Effector memory CD8-positive, alpha-beta T cell (primary cell): ENCODE data around the gene DEPDC4.
A peak's percentile ranks its signal among the peaks of the same experiment; 100 is the strongest.
"Not testable (repeated sequence)": the region's sequence is repeated elsewhere in the genome, so short reads cannot be mapped to it uniquely, and the experiment has no call there.

Experiments used
- ATAC-seq: fragments of 150-1000 bp; cut with Tn5 transposase; replicated peaks from 2 replicates; pipeline ENCODE4 v1.10.0; 2021; ENCODE audit warnings: mild to moderate bottlenecking, moderate library complexity
- DNase-seq, 3 experiments: peaks; one replicate each; pipeline ENCODE4 v3.0.0; 2021
- H3K27ac Mint-ChIP-seq, 2 donors: one replicate each; pipeline ENCODE4 v1.8.0; 2022; ENCODE audit warnings: mild to moderate bottlenecking in 2 of 2, mixed read lengths in 2 of 2, moderate library complexity in 2 of 2
- H3K27me3 Mint-ChIP-seq, 2 donors: one replicate each; pipeline ENCODE4 v1.8.0; 2022; ENCODE audit warnings: mixed read lengths in 2 of 2
- H3K36me3 Mint-ChIP-seq: one replicate; pipeline ENCODE4 v1.8.0; 2022; ENCODE audit warnings: mild to moderate bottlenecking, moderate library complexity, mixed read lengths; ENCODE audit not compliant: insufficient read depth
- H3K4me1 Mint-ChIP-seq, 2 donors: one replicate each; pipeline ENCODE4 v1.8.0; 2022; ENCODE audit warnings: low read depth in 2 of 2, mixed read lengths in 2 of 2
- H3K4me3 Mint-ChIP-seq, 2 donors: one replicate each; pipeline ENCODE4 v1.8.0; 2022; ENCODE audit warnings: mild to moderate bottlenecking in 2 of 2, mixed read lengths in 2 of 2, moderate library complexity in 2 of 2
- H3K9me3 Mint-ChIP-seq, 2 donors: one replicate each; pipeline ENCODE4 v1.8.0; 2022; ENCODE audit warnings: mixed read lengths in 2 of 2

Gene DEPDC4

DNA sequence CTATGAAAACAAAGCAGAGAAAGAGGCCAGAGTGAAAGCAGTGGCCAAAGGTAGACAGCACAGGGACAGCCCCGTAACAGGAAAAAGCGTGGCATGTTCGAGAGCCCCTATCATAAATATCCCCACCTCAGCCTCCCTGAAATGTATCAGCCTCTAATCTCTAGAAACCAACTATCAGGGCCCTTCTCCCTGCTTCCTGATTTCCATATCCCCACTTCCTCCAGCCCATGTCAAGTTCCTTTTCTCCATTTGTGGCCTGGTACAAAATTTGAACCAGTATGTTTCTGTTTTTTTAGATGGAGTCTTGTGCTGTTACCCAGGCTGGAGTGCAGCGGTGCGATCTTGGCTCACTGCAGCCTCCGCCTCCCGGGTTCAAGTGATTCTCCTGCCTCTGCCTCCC lies 16.9 kb downstream of the DEPDC4 start:
- no peak for ATAC-seq
- Mint-ChIP-seq H3K4me3 (no peak overlapping the region), H3K27ac (no peak overlapping the region), H3K27me3 (no peaks in the 10 kb centered on the region), H3K4me1 (no peaks in the 10 kb centered on the region), H3K36me3 (no peaks in the 10 kb centered on the region), H3K9me3 (no peaks in the 10 kb centered on the region)
- no peak for DNase-seq

DNA sequence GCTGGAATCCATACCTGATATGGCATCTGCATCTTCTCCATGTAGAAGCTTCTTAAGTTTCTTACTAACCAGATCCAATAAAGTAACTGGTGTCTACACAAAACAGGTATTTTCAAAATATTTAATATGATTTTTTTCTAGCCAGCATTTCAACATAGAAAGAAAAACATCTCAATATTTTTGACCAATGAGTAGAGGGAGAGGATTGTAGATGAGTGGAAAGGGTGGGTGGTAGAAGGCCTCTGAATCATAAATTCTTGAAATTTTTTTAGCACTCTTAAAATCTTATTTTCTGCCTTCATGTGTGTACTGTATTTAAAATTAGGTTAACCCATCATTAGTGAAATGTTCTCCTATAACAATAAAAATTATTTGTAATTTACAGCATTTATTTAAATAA lies 18.0 kb downstream of the DEPDC4 start:
- Mint-ChIP-seq H3K27me3 (no peaks in the 10 kb centered on the region), H3K4me3 (no peak overlapping the region), H3K27ac (no peak overlapping the region), H3K4me1 (no peaks in the 10 kb centered on the region), H3K36me3 (no peaks in the 10 kb centered on the region), H3K9me3 (no peaks in the 10 kb centered on the region)
- DNase-seq (no peak), ATAC-seq (no peak)

DNA sequence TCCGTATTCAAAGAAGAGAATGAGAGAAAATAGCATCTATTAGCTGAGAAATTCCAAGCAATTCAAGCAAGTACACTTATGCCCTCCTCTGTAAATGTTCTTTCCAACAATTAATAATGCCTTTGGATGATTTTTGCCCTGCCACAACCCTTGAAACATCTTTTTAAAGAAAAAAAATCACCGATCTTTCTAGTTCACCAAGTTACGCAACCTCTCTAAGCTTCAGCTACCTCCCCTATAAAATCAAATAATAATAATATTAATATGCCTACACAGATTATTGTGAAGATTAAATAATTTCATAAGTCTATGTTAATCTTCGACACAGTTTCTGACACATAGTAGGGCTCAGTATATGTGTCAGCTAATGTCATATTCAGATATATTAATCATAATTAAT lies 19.1 kb downstream of the DEPDC4 start:
- Mint-ChIP-seq H3K36me3 (no peaks in the 10 kb centered on the region), H3K4me1 (no peaks in the 10 kb centered on the region), H3K27me3 (no peaks in the 10 kb centered on the region), H3K9me3 (no peaks in the 10 kb centered on the region), H3K4me3 (no peak overlapping the region), H3K27ac (no peak overlapping the region)
- DNase-seq, result no peak
- ATAC-seq, result no peak

DNA sequence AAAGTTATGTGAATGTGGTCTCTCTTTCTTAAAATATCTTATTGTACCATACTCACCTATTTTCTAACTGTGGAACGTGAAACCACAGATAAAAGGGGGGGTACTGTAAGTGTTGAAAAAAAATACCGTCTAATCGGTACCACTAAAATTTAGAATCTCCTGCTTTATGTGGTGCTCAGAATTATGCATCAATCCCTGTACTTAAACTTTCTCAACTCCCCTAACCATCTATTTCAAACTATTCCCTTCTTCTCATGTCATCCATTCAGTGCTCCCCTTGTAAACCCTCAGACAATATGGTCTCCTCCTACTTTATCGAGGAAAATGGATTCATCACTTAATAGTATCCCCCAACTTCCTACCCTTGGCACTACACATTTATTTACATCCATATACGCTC lies 23.7 kb downstream of the DEPDC4 start:
- Mint-ChIP-seq H3K27me3 (no peaks in the 10 kb centered on the region), H3K9me3 (no peaks in the 10 kb centered on the region), H3K36me3 (no peaks in the 10 kb centered on the region), H3K4me3 (no peak overlapping the region), H3K4me1 (no peaks in the 10 kb centered on the region), H3K27ac (no peak overlapping the region)
- DNase-seq (no peak), ATAC-seq (no peak)

DNA sequence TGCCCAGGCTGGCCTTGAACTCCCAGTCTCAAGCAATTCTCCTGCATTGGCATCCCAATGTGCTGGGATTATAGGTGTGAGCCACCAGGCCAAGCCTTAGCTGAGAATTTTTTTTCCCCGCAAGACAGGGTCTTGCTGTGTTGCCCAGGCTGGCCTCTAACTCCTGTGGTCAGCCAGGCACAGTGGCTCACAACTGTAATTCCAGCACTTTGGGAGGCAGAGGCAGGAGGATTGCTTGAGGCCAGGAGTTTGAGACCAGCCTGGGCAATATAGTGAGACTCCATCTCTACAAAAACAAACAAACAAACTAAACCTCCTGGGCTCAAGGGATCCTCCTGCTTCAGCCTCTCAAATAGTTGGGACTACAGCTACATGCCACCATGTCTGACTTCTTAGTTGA lies 27.3 kb downstream of the DEPDC4 start:
- no peaks in the 10 kb centered on the region for H3K27me3 Mint-ChIP-seq
- no peaks in the 10 kb centered on the region for H3K4me1 Mint-ChIP-seq
- no peaks in the 10 kb centered on the region for H3K36me3 Mint-ChIP-seq
- H3K27ac Mint-ChIP-seq, result no peak overlapping the region
- no peak for DNase-seq
- no peak overlapping the region for H3K4me3 Mint-ChIP-seq
- no peaks in the 10 kb centered on the region for H3K9me3 Mint-ChIP-seq
- no peak for ATAC-seq

DNA sequence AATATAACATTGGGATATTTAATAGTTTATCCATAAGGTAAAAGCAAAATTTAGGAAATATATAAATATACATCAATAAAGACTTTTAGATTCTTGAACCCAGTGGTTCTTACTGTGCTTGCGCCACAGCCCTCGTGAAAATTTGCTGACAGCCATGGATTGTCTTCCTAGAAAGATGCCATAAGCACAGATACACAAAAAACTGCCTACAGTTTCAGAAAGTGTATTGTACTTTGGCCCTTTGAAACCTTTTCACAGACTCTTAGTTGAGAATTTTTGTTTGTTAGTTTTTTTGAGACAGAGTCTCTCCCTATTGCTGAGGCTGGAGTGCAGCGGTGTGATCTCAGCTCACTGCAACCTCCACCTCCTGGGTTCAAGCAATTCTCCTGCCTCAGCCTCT lies 28.1 kb downstream of the DEPDC4 start:
- Mint-ChIP-seq H3K9me3 (no peaks in the 10 kb centered on the region), H3K36me3 (no peaks in the 10 kb centered on the region), H3K27ac (no peak overlapping the region), H3K4me1 (no peaks in the 10 kb centered on the region), H3K4me3 (no peak overlapping the region), H3K27me3 (no peaks in the 10 kb centered on the region)
- DNase-seq, result no peak
- no peak for ATAC-seq

DNA sequence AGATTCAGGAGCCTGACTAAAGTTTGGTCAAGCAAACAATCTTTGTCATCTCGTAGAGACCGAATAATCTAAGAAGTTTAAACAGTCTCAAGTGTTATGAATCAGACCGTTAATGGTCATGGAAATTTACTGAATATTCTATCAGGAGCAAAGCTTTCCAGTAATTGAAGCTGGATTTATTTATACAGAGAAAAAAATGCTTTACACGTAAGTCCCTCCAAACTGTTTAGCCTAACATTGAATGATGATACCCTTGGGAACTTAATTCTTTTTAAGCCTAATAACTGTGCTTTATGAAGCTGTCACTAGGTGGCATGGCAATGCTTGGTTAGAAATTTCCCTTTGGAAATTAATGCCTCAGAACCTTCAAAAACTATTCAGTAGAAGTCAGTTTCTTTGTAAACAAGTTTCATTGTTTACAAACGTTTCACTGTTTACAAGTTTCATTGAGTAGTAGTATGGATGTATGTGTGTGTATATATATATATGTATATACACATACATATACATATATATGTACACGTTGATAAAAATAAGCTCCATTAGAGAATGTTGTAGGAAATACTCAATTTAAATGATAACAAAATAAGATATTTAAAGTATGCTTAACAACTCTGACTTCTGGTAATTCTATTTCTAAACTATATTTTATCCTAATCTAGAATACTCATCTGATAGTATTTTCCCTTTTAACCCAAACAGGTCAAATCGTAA lies 32.1 kb downstream of the DEPDC4 start:
- Mint-ChIP-seq H3K36me3 (no peaks in the 10 kb centered on the region), H3K9me3 (no peaks in the 10 kb centered on the region), H3K27ac (no peak overlapping the region), H3K27me3 (no peaks in the 10 kb centered on the region), H3K4me3 (no peak overlapping the region), H3K4me1 (no peaks in the 10 kb centered on the region)
- ATAC-seq (no peak), DNase-seq (peak in 1 of 3 experiments; percentile 3)

DNA sequence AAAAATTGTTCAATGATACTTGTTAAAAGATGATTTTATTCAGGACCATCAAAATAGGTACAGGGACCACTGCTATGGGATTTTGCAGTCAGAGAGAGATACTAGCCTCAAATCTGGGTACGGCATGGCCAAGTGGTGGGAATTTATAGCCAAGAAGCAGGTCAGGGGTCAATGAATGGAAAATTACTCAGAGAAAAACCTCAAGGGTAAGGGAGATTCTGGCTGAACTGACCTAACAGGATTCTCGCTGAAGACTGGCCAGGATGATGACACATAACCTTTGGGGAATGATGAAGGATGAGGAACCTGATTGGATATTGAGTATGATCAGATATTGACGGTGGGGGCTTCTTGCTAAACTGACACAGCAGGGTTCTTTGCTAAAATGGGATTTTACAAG lies 32.7 kb downstream of the DEPDC4 start:
- no peak overlapping the region for H3K27ac Mint-ChIP-seq
- no peak for DNase-seq
- H3K9me3 Mint-ChIP-seq, result no peaks in the 10 kb centered on the region
- no peaks in the 10 kb centered on the region for H3K36me3 Mint-ChIP-seq
- H3K4me1 Mint-ChIP-seq, result no peaks in the 10 kb centered on the region
- no peak overlapping the region for H3K4me3 Mint-ChIP-seq
- no peaks in the 10 kb centered on the region for H3K27me3 Mint-ChIP-seq
- no peak for ATAC-seq

DNA sequence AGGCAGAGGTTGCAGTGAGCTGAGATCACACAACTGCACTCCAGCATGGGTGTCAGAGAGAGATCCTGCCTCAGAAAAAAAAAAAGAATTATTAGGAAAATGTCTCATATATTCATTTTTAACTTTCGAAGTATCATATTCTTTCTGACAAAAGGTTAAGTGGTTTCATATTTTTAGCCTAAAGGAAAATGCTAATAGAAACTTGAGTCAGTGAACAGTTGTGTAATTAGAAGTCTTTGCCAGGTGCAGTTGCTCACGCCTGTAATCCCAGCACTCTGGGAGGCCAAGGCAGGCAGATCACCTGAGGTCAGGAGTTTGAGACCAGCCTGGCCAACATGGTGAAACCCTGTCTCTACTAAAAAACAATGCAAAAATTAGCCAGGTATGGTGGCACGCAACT lies 35.0 kb downstream of the DEPDC4 start:
- H3K36me3 Mint-ChIP-seq, result not testable (repeated sequence)

DNA sequence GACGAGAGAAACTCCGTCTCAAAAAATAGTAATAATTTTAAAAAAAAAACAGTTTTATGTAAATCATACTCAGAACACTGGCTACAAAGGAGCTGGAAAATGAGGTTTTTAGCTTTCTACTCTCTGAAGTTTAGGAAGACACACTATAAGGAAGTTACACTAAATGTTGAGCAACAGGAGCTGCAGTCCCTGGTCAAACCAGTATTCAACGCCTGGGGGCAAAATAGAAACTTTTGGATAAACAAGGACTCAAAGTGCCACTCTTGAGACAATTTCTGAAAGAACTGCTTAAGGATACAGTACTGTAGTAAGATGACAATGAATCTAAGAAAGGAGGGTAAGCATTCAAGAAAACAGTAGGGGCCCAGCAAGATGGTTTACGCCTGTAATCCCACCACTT lies 37.0 kb downstream of the DEPDC4 start:
- Mint-ChIP-seq H3K27ac (no peak overlapping the region), H3K27me3 (no peaks in the 10 kb centered on the region)

More for the DNA sequence above, 35.0 kb downstream of the DEPDC4 start:
- not testable (repeated sequence) for H3K27ac Mint-ChIP-seq, H3K27me3 Mint-ChIP-seq, ATAC-seq, H3K9me3 Mint-ChIP-seq, DNase-seq, H3K4me1 Mint-ChIP-seq, H3K4me3 Mint-ChIP-seq

DNA sequence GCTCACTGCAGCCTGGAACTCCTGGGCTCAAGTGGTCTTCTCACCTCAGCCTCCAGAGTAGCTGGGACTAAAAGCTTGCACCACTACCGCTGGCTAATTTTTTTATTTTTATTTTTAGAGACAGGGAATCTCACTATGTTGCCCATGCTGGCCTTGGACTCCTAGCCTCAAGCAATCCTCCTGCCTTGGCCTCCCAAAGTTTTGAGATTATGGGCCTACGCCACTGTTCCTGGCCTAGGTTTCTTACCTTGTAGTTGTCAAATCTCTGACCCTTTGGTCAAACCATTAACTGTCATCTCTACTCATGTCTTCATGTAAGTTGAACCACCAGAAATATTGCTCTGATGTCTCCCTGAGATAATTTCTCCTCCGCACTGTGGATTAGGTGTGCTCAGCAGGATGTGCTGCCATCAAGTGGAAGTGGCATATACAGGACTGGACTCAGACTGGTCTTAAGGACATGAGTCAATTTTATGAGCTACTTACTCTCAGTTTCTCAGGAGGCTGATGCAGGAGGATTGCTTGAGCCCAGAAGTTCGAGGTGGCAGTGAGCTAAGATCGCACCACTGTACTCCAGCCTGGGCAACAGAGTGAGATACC lies 37.7 kb downstream of the DEPDC4 start:
- H3K9me3 Mint-ChIP-seq, result no peaks in the 10 kb centered on the region
- DNase-seq, result no peak
- no peak overlapping the region for H3K27ac Mint-ChIP-seq
- no peaks in the 10 kb centered on the region for H3K27me3 Mint-ChIP-seq
- no peak overlapping the region for H3K4me3 Mint-ChIP-seq
- no peak for ATAC-seq
- H3K36me3 Mint-ChIP-seq, result peaks cover 18% of the 10 kb centered on the region
- no peaks in the 10 kb centered on the region for H3K4me1 Mint-ChIP-seq

More for the DNA sequence above, 37.0 kb downstream of the DEPDC4 start:
- H3K4me3 Mint-ChIP-seq, result no peak overlapping the region
- no peaks in the 10 kb centered on the region for H3K9me3 Mint-ChIP-seq
- peaks cover 11% of the 10 kb centered on the region for H3K36me3 Mint-ChIP-seq
- DNase-seq (no peak), ATAC-seq (no peak)
- no peaks in the 10 kb centered on the region for H3K4me1 Mint-ChIP-seq

DNA sequence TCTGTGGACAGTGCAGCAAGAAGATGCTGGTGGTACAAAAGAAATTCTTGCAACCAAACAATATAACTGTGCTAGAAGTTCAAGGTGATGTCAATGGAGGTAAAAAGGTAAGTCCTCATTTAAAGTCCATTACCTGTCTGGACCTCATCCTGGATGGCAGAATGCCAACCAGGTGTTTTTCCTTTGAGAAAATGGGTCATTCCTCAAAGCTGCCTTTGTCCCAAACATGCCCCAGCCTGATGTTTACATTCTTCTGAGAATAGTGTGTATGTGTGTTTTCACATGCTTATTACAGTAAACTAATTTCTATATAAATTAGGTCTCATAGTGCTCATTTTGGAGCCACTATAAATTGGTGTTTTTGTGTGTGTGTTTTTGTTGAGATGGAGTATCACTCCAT lies 41.4 kb downstream of the DEPDC4 start:
- Mint-ChIP-seq H3K4me1 (no peaks in the 10 kb centered on the region), H3K36me3 (peaks cover 52% of the 10 kb centered on the region), H3K27me3 (no peaks in the 10 kb centered on the region), H3K9me3 (no peaks in the 10 kb centered on the region), H3K27ac (peak overlapping the region in 1 of 2 donors; percentile 28), H3K4me3 (no peak overlapping the region)
- DNase-seq (no peak), ATAC-seq (no peak)

DNA sequence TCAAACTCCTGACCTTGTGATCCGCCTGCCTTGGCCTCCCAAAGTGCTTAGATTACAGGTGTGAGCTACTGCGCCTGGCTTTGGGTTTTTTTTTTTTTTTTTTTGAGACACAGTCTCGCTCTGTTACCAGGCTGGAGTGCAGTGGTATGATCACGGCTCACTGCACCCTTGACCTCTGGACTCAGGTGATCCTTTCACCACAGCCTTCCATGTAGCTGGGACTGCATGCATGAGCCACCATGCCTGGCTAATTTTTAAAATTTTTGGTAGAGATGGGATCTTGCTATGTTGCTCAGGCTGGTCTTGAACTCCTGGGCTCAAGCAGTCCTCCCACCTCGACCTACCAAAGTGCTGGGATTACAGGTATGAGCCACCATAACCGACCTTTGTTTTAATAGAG lies 44.7 kb downstream of the DEPDC4 start:
- DNase-seq, H3K27ac Mint-ChIP-seq, H3K9me3 Mint-ChIP-seq, H3K4me1 Mint-ChIP-seq, H3K27me3 Mint-ChIP-seq, ATAC-seq, H3K4me3 Mint-ChIP-seq: not testable (repeated sequence)
- peaks cover 79% of the 10 kb centered on the region for H3K36me3 Mint-ChIP-seq

DNA sequence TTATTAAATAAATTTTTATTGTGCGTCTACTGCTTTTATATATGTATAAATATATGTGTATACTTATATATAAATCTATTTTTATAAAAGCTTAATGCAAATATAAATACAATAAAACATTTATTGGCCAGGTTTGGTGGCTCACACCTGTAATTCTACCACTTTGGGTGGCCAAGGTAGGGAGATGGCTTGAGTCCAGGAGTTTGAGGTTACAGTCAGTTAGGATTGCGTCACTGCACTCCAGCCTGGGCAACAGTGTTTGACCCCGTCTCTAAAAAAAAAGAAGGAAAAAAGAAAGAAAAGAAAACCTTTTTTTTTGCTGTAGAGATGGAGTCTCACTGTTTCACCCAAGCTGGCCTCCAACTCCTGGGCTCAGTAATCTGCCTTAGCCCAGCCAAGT lies 45.4 kb downstream of the DEPDC4 start:
- DNase-seq (no peak), ATAC-seq (no peak)
- Mint-ChIP-seq H3K27me3 (no peaks in the 10 kb centered on the region), H3K4me1 (no peaks in the 10 kb centered on the region), H3K36me3 (peaks cover 81% of the 10 kb centered on the region), H3K9me3 (no peaks in the 10 kb centered on the region), H3K4me3 (no peak overlapping the region), H3K27ac (no peak overlapping the region)
